ENCODE measurements around the gene USP35. TPM values are rescaled to one million over a fixed set of nuclear protein-coding genes. Genes with fewer than 3 reads are reported as not detected.

USP35 gene
- total and polyA plus RNA-seq, 9 donors: 8.0 to 18.6 (median 9.7) TPM

DNA sequence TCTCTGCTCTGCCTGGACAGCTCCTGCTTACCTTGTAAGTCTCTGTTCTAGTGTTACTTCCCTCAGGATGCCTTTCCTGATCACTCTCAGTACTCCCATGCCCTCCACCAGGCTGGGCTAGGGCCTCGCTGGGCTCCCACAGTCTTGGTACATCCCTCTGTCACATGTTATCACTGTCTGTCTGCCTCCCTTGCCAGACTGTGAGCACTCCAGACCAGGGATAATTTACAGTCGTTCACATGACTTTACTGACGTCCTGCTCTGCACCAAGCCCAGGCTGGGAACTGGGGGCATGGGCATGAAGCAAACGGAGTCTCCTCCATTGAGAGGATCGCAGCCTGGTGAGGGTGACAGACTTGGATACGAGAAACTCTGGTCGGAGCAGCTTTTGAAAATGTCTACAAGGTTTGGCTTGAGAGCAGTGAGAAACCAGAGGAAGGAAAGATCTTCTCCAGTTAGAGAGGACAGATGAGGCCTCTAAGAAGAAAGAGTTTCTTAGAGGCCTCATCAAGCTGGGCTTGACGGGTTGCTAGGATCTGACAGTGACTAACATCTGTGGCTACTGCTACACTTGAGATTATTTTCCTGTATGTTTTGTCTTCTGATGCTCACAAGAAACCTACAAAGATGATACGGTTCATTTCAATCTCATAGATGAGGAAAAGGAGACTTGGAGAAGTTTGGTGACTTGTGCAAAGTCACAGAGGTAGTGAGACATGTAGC lies 12.5 kb downstream of the USP35 start:
- DNase-seq: peak in 2 of 5 donors; percentile 13 to 21
- intact Hi-C loops (cut with DNase I): no loop called here
- no peak for TF ChIP-seq EP300 (IDR thresholded peaks at IDR 0.05)
- TF ChIP-seq POLR2A (IDR thresholded peaks at IDR 0.05): no peak
- TF ChIP-seq, protein P1, sequence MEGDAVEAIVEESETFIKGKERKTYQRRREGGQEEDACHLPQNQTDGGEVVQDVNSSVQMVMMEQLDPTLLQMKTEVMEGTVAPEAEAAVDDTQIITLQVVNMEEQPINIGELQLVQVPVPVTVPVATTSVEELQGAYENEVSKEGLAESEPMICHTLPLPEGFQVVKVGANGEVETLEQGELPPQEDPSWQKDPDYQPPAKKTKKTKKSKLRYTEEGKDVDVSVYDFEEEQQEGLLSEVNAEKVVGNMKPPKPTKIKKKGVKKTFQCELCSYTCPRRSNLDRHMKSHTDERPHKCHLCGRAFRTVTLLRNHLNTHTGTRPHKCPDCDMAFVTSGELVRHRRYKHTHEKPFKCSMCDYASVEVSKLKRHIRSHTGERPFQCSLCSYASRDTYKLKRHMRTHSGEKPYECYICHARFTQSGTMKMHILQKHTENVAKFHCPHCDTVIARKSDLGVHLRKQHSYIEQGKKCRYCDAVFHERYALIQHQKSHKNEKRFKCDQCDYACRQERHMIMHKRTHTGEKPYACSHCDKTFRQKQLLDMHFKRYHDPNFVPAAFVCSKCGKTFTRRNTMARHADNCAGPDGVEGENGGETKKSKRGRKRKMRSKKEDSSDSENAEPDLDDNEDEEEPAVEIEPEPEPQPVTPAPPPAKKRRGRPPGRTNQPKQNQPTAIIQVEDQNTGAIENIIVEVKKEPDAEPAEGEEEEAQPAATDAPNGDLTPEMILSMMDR (IDR thresholded peaks at IDR 0.05): no peak
- H3K27ac ChIP-seq: no peak overlapping the region
- H3K4me1 ChIP-seq (ENCODE audit: insufficient read depth): peaks cover 2% of the 10 kb centered on the region
- no peaks in the 10 kb centered on the region for H3K9me3 ChIP-seq
- H3K36me3 ChIP-seq: no peaks in the 10 kb centered on the region
- WGBS, 3 donors: 77 to 85% (median 79%) methylated on average over 9 of the region's 9 CpGs
- H3K27me3 ChIP-seq: no peaks in the 10 kb centered on the region
- no peak overlapping the region for H3K4me3 ChIP-seq

DNA sequence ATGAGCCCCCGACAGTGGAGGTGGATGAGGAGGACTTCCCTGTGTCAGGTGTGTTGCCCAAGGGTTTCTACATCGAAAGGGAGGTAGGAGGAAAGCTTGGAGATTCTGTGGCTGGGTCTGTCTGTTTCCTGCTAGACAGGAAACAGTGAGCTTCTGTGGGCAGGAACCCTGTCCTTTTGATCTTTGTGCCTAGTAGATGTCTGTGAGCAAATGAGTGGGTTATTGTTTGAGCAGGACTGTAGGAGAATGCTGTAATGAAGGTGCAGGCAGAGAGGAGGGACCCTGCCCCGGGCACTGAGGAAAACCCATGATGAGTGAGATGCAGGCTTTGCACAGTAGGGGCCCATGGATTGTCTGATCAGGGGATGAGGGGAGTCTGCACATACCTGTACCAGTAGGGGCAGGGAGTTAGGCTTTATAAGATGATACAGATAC lies 14.0 kb downstream of the USP35 start:
- intact Hi-C loops (cut with DNase I): no loop called here

DNA sequence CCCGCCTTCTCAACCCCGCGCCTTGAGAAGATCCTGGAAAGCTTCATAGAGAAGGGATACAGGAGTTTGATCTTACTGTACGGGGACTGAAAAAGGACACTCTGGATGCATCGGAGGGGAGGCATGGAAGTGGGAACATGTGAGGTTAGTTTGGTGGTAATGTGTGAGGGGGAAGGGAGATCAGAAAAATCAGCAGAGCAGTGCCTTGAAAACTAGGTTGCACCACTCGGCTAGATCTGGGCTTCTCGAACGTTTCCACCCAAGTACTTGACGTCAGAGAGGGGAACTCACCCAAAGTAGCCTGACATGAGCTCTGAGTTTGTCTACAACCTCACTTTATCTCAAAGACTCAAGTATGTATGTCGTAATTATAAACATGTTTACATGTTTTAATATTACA lies 14.5 kb downstream of the USP35 start:
- intact Hi-C loops (cut with DNase I): no loop called here
- H3K9me3 ChIP-seq: no peaks in the 10 kb centered on the region
- H3K4me1 ChIP-seq (ENCODE audit: insufficient read depth): no peaks in the 10 kb centered on the region
- no peak overlapping the region for H3K27ac ChIP-seq
- TF ChIP-seq EP300 (IDR thresholded peaks at IDR 0.05) (no peak), POLR2A (IDR thresholded peaks at IDR 0.05) (no peak)
- TF ChIP-seq, protein P1 (IDR thresholded peaks at IDR 0.05): no peak
- WGBS, 3 donors: 87 to 88% (median 88%) methylated on average over 10 of the region's 10 CpGs
- no peak for DNase-seq
- no peaks in the 10 kb centered on the region for H3K27me3 ChIP-seq
- no peak overlapping the region for H3K4me3 ChIP-seq
- no peaks in the 10 kb centered on the region for H3K36me3 ChIP-seq

More for the DNA sequence above, 14.0 kb downstream of the USP35 start:
- H3K9me3 ChIP-seq: no peaks in the 10 kb centered on the region
- TF ChIP-seq POLR2A (IDR thresholded peaks at IDR 0.05) (no peak), EP300 (IDR thresholded peaks at IDR 0.05) (no peak)
- TF ChIP-seq, protein P1 (IDR thresholded peaks at IDR 0.05): no peak
- no peak overlapping the region for H3K27ac ChIP-seq
- no peaks in the 10 kb centered on the region for H3K4me1 ChIP-seq (ENCODE audit: insufficient read depth)
- 86 to 90% (median 89%) methylated on average over 3 of the region's 3 CpGs for WGBS, 3 donors
- H3K4me3 ChIP-seq: no peak overlapping the region
- no peaks in the 10 kb centered on the region for H3K36me3 ChIP-seq
- no peak for DNase-seq
- H3K27me3 ChIP-seq: no peaks in the 10 kb centered on the region

DNA sequence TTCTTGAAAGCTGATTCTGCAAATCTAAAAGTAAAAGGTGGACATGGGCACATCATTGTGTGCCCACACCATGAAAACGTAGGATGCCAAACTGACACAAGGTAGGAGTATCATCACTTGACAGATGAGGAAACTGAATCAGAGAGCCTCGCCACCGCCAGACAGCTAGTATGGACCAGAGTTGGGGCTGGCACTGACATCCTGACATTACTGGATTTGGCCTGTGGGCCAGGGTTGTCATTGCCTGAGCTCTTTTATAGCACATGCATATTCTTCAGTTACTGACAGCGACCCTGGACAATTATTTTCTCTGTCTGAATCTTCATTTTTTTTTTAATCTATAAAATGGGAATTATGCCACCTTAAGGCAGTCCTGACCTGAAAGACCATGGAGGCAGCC lies 16.5 kb downstream of the USP35 start:
- TF ChIP-seq POLR2A (IDR thresholded peaks at IDR 0.05): no peak
- TF ChIP-seq, protein P1 (IDR thresholded peaks at IDR 0.05): no peak
- TF ChIP-seq EP300 (IDR thresholded peaks at IDR 0.05): no peak
- H3K36me3 ChIP-seq: no peaks in the 10 kb centered on the region
- no peak for DNase-seq

More for the DNA sequence above, 16.5 kb downstream of the USP35 start:
- no peaks in the 10 kb centered on the region for H3K9me3 ChIP-seq
- 93 to 96% (median 93%) methylated on average over 4 of the region's 4 CpGs for WGBS, 3 donors
- no peaks in the 10 kb centered on the region for H3K4me1 ChIP-seq (ENCODE audit: insufficient read depth)
- no peak overlapping the region for H3K27ac ChIP-seq
- H3K4me3 ChIP-seq: no peak overlapping the region
- intact Hi-C loops (cut with DNase I): no loop called here
- no peaks in the 10 kb centered on the region for H3K27me3 ChIP-seq
